ENCODE measurements around the gene KRT4. TPM values are rescaled to one million over a fixed set of nuclear protein-coding genes. Genes with fewer than 3 reads are reported as not detected.

KRT4 gene
- total RNA-seq, 6 experiments from 2014 or later: 0.18 to 0.31 (median 0.30) TPM; not detected in 2

DNA sequence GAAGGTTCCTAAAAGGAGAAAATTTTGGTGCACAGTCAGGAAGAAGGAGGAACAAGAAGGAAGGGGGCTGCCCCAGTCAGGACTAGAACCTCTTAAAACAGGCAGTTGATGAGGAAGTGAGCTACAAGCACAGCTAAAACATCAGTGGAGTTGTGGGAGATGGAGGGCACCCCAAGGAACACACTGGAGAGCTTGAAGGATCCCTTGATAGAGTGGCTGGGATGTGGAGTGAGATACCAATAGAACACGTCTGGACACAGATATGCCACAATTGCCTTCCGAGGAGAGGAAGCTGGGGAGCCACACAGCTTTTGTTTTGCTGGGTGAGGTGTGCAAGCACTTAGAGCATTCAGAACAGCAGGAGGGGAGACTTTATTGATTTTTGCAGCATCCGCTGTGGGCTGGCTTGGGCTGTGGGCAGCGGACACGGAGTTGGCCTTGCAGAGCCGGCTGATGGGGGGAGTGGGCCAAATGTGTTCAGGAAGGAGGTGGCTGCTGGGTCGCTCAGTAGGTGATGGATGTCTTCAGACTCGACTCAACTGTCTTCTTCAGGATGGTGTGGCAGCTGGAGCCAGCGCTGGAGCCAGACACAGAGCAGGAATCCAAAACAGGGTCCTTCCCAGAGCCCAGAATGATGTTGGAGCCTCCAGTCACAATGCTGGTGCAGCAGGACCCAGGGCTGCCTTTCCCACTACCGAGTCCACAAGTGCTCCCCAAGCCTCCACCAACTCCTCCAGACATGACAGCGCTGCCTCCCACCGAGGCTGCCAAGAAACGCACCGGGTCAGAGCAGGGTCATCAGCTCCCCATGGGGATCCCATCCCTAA lies 24.9 kb upstream of the KRT4 start:
- TF ChIP-seq, protein P1, sequence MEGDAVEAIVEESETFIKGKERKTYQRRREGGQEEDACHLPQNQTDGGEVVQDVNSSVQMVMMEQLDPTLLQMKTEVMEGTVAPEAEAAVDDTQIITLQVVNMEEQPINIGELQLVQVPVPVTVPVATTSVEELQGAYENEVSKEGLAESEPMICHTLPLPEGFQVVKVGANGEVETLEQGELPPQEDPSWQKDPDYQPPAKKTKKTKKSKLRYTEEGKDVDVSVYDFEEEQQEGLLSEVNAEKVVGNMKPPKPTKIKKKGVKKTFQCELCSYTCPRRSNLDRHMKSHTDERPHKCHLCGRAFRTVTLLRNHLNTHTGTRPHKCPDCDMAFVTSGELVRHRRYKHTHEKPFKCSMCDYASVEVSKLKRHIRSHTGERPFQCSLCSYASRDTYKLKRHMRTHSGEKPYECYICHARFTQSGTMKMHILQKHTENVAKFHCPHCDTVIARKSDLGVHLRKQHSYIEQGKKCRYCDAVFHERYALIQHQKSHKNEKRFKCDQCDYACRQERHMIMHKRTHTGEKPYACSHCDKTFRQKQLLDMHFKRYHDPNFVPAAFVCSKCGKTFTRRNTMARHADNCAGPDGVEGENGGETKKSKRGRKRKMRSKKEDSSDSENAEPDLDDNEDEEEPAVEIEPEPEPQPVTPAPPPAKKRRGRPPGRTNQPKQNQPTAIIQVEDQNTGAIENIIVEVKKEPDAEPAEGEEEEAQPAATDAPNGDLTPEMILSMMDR (IDR thresholded peaks at IDR 0.05): no peak
- peaks cover 13% of the 10 kb centered on the region for H3K27me3 Mint-ChIP-seq (ENCODE audit: insufficient read depth)
- DNase-seq: no peak
- no peak overlapping the region for H3K27ac Mint-ChIP-seq
- H3K36me3 Mint-ChIP-seq (ENCODE audit: low read depth): no peaks in the 10 kb centered on the region
- H3K4me3 Mint-ChIP-seq: no peak overlapping the region
- H3K4me1 Mint-ChIP-seq (ENCODE audit: low read depth): peaks cover 36% of the 10 kb centered on the region
- no peaks in the 10 kb centered on the region for H3K9me3 Mint-ChIP-seq

DNA sequence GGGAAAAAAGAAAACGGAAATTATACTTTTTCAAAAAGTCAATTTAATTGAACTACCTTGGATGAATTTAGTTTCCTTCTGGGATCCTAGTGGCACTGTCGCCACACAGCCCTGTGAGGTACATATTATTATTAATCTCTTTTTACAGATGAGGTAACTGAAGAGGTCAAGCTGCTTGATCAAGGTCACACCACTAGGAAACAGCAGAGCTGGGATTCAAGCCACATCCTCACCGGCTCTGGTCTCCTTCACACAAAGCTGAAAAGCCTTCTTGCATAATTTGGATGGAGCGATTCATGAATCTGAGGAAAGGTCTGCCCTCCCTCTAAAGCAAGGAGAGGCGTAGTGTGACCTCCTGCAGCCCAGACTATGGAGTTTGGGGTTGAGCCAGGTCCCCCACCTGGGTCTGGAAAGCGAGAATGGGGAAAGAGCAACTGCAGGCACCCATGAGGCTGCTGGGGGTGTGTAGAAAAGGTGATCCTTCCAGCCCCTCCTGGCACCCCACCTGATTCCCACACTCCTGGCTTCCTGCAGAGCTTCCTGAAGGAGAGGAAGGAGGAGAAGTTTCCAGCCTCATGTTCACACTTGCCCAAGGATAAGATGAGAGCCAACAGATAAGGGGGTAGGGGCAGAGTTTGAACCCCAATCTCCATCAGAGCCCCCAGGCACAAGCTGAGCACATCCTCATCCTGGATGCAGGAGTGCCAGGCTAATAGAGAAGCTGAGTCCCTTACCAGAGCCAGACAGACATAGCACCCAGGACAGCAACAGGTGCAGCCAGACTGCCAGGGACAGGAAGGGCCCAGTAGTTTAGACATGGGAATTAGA lies 24.1 kb upstream of the KRT4 start:
- Mint-ChIP-seq H3K27me3 (ENCODE audit: insufficient read depth) (peaks cover 12% of the 10 kb centered on the region), H3K4me1 (ENCODE audit: low read depth) (peaks cover 36% of the 10 kb centered on the region), H3K4me3 (no peak overlapping the region), H3K9me3 (no peaks in the 10 kb centered on the region), H3K27ac (peak overlapping the region; percentile 92), H3K36me3 (ENCODE audit: low read depth) (no peaks in the 10 kb centered on the region)
- DNase-seq: no peak
- TF ChIP-seq, protein P1 (IDR thresholded peaks at IDR 0.05): no peak

DNA sequence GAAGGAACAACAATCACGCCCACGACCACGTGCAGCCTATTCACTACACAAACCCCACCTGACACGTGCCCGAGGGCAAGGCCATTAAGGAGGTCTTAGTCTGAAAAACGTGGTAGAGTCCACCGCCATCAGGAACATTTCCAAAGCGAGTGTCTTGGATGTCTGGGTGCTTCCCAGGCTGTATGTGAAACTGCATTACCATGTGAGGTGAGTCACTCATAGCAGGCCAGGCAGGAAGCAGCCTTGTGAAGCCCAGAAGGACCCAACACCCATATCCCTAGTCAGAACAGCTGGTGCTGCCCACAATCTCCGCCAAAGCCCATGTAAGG lies 23.5 kb upstream of the KRT4 start:
- Mint-ChIP-seq H3K4me3 (peak overlapping the region; percentile 76), H3K27ac (peak overlapping the region; percentile 92), H3K9me3 (no peaks in the 10 kb centered on the region), H3K27me3 (ENCODE audit: insufficient read depth) (peaks cover 10% of the 10 kb centered on the region), H3K36me3 (ENCODE audit: low read depth) (no peaks in the 10 kb centered on the region), H3K4me1 (ENCODE audit: low read depth) (peaks cover 36% of the 10 kb centered on the region)
- peak; percentile 73 for DNase-seq
- TF ChIP-seq, protein P1 (IDR thresholded peaks at IDR 0.05): no peak

DNA sequence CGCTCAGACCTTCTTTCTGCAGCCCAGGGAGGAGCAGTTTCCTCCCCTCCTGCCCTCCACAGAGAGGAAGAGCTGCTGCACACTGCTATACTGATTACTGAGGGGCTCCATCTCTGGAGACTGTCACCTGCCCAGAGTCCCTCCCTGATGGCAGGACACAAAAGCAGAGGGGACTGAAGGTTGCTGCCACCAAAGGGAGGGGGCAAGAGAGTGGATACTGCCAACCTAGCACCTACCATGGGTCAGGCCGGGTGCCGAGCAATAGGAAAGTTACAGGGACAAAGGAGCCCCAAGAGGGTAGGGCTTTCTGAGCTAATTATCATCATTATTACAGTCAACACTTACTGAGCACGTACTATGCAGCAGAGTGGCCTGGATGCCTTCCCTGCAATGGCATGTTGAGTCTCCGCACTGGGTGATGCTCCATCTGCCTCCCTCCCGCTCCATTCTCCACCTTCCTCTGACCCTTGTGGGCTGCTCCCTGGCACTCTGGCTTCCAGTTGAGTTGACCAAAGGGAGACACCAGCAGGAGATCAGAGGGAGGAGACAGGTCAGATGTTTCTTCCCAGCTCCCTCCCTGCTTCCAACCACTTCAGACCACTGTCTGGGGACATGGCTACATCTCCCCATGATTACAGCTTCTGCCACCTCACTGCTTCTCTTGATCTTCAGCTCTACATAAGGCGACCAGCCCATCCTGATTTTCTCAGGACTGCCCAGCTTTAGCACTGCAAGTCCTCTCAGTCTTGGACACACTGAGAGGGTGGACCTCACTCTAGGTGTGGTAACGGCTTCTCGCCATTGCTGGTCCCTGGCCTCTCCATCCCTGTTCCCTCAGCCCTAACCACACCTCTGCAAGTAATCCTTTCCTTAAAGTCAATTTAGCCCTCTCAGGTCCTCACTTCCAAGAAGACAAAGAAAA lies 22.8 kb upstream of the KRT4 start:
- peaks cover 5% of the 10 kb centered on the region for H3K27me3 Mint-ChIP-seq (ENCODE audit: insufficient read depth)
- TF ChIP-seq, protein P1 (IDR thresholded peaks at IDR 0.05): no peak
- peak overlapping the region; percentile 76 for H3K4me3 Mint-ChIP-seq
- H3K9me3 Mint-ChIP-seq: no peaks in the 10 kb centered on the region
- peaks cover 36% of the 10 kb centered on the region for H3K4me1 Mint-ChIP-seq (ENCODE audit: low read depth)
- DNase-seq: no peak
- no peaks in the 10 kb centered on the region for H3K36me3 Mint-ChIP-seq (ENCODE audit: low read depth)
- peak overlapping the region; percentile 92 for H3K27ac Mint-ChIP-seq

DNA sequence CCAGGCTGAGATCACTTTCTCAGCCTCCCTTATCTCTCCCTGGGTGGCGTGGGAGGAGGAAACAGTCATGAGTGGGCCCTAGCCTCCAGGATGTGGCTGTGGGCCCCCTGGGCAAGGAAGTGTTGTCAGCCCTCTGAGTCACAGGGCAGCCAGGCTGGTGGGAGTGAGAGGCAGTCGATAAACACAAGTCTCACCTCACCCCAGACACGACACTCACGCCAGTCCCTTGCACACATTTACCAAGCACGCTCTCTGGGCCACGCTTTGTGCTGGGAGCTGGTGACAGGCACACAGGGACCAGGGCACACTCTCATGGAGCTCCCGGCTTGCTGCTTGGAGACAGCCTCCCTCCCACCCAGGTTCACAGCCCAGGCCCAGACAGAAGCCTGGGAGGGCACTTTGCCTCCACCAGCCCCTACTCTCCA lies 22.1 kb upstream of the KRT4 start:
- H3K4me3 Mint-ChIP-seq: peak overlapping the region; percentile 23; the same call in 1 of the 2 replicates
- TF ChIP-seq, protein P1 (IDR thresholded peaks at IDR 0.05): no peak
- H3K36me3 Mint-ChIP-seq (ENCODE audit: low read depth): no peaks in the 10 kb centered on the region
- H3K4me1 Mint-ChIP-seq (ENCODE audit: low read depth): peaks cover 36% of the 10 kb centered on the region
- peak; percentile 51 for DNase-seq
- peaks cover 5% of the 10 kb centered on the region for H3K27me3 Mint-ChIP-seq (ENCODE audit: insufficient read depth)
- H3K9me3 Mint-ChIP-seq: no peaks in the 10 kb centered on the region
- H3K27ac Mint-ChIP-seq: peak overlapping the region; percentile 92

Measured in HFFc6 (cell line).